HG03196 (cell line): ENCODE data around the gene CLRN1.

Source experiments
- ATAC-seq: cut with Tn5 transposase; IDR thresholded peaks from one replicate; pipeline ENCODE4 v1.9.1; 2021; ENCODE audit not compliant: unreplicated experiment

Gene CLRN1

GRCh38 chr3:150978566-150979148 is 6.1 kb upstream of the CLRN1 start:
- ATAC-seq, result no peak

- ATAC-seq, result no peak
Observed at GRCh38 chr3:150975992-150976368, 3.5 kb upstream of the CLRN1 start.

- no peak for ATAC-seq
Observed at GRCh38 chr3:150975086-150975991, 2.8 kb upstream of the CLRN1 start.

- no peak for ATAC-seq
Observed at GRCh38 chr3:150970665-150971324, 1.7 kb downstream of the CLRN1 start.

GRCh38 chr3:150968341-150969035 is 4.0 kb downstream of the CLRN1 start:
- no peak for ATAC-seq

GRCh38 chr3:150965436-150965835 is 7.1 kb downstream of the CLRN1 start:
- no peak for ATAC-seq

- ATAC-seq, result no peak
Observed at GRCh38 chr3:150961949-150962348, 10.6 kb downstream of the CLRN1 start.

GRCh38 chr3:150960708-150961684 is 11.5 kb downstream of the CLRN1 start:
- ATAC-seq, result no peak

GRCh38 chr3:150958683-150959082 is 13.8 kb downstream of the CLRN1 start:
- ATAC-seq, result no peak

GRCh38 chr3:150956376-150956775 is 16.2 kb downstream of the CLRN1 start:
- no peak for ATAC-seq

- ATAC-seq, result no peak
Observed at GRCh38 chr3:150951923-150952322, 20.6 kb downstream of the CLRN1 start.

- no peak for ATAC-seq
Observed at GRCh38 chr3:150945226-150946032, 27.1 kb downstream of the CLRN1 start.

GRCh38 chr3:150942221-150942620 is 30.3 kb downstream of the CLRN1 start:
- ATAC-seq, result no peak

GRCh38 chr3:150936693-150937092 is 35.8 kb downstream of the CLRN1 start:
- ATAC-seq, result no peak

GRCh38 chr3:150933473-150933995 is 39.0 kb downstream of the CLRN1 start:
- no peak for ATAC-seq

GRCh38 chr3:150931745-150932144 is 40.8 kb downstream of the CLRN1 start:
- no peak for ATAC-seq

- ATAC-seq, result no peak
Observed at GRCh38 chr3:150930839-150931238, 41.7 kb downstream of the CLRN1 start.

- ATAC-seq, result no peak
Observed at GRCh38 chr3:150928234-150928633, 44.3 kb downstream of the CLRN1 start.

GRCh38 chr3:150926328-150926727 is 46.2 kb downstream of the CLRN1 start:
- ATAC-seq, result no peak
